Tibial nerve (tissue), 4 donors: ENCODE results near the gene COL19A1. TPM values are rescaled to one million over a fixed set of nuclear protein-coding genes. Genes with fewer than 3 reads are reported as not detected.

Source experiments
- DNase-seq, 2 donors: peaks; one replicate each; pipeline ENCODE4 v3.0.0-alpha.2; 2019; ENCODE audit warnings: low spot score in 2 of 2
- H3K27ac ChIP-seq, 4 donors: fragments of 200-600 bp; sonication (generic) in 3 of 4; one replicate each; pipeline ENCODE4 v1.5.1; 2017 to 2019; ENCODE audit warnings: mild to moderate bottlenecking in 1 of 4
- H3K27me3 ChIP-seq, 2 donors: fragments of 200-600 bp; sonication (generic) in 1 of 2; one replicate each; pipeline versions ENCODE4 v1.5.1 to v1.6.0; 2017 to 2019
- H3K36me3 ChIP-seq, 3 donors: fragments of 200-600 bp; sonication (generic); one replicate each; pipeline ENCODE4 v1.5.1; 2018 to 2019
- H3K4me1 ChIP-seq, 4 donors: fragments of 200-600 bp; sonication (generic) in 3 of 4; one replicate each; pipeline ENCODE4 v1.5.1; 2017 to 2019
- H3K4me3 ChIP-seq, 4 donors: fragments of 200-600 bp; sonication (generic) in 3 of 4; one replicate each; pipeline ENCODE4 v1.5.1; 2017 to 2019; ENCODE audit warnings: mild to moderate bottlenecking in 1 of 4, moderate library complexity in 1 of 4
- H3K9me3 ChIP-seq, 4 donors: fragments of 200-600 bp; sonication (generic) in 3 of 4; one replicate each; pipeline ENCODE4 v1.5.1; 2017 to 2019
- CTCF ChIP-seq, 5 experiments: fragments of 200-600 bp in 3 of 5; fragments of 450-650 bp in 2 of 5; sonication (generic) in 3 of 5; IDR thresholded peaks; one replicate each; pipeline ENCODE4 v1.5.1; 2016 to 2019; ENCODE audit warnings: antibody characterized with exemption in 5 of 5, mild to moderate bottlenecking in 3 of 5, moderate library complexity in 2 of 5
- EP300 ChIP-seq, 2 donors: sonication (generic); formaldehyde crosslinking; IDR thresholded peaks; one replicate each; pipeline ENCODE4 v1.6.1; 2017; ENCODE audit warnings: antibody characterized with exemption in 2 of 2, mild to moderate bottlenecking in 1 of 2
- POLR2A ChIP-seq, 2 donors: fragments of 450-650 bp; IDR thresholded peaks; one replicate each; pipeline ENCODE4 v1.6.1; 2017; ENCODE audit warnings: antibody characterized with exemption in 2 of 2, mild to moderate bottlenecking in 2 of 2, moderate library complexity in 2 of 2
- WGBS, 2 donors: methylation state at CpG; one replicate each; pipeline ENCODE4 v1.1.5; 2018; 5-methylcytosine and 5-hydroxymethylcytosine counted together
- total RNA-seq, 4 donors: library from RNA; depleted of rRNA; stranded (reverse); fragments of >200 nt; gene quantifications; one replicate each; pipeline ENCODE4 v1.1.0, GENCODE V29; 2016

COL19A1 gene
- total RNA-seq, 4 donors from 2014 or later: under 0.01 to 0.42 TPM; not detected in 2

GRCh38 chr6:69881322-69882151 lies 15.2 kb downstream of the COL19A1 start:
- Histone ChIP-seq H3K4me3 (no peak overlapping the region), H3K27ac (no peak overlapping the region), H3K36me3 (no peaks in the 10 kb centered on the region), H3K4me1 (no peaks in the 10 kb centered on the region), H3K9me3 (no peaks in the 10 kb centered on the region), H3K27me3 (no peaks in the 10 kb centered on the region)
- DNase-seq: no peak
- WGBS, 2 donors: 80 to 82% methylated on average over 10 of the region's 10 CpGs
- TF ChIP-seq CTCF (IDR thresholded peaks at IDR 0.05): no peak
- TF ChIP-seq POLR2A (IDR thresholded peaks at IDR 0.05): no peak
- TF ChIP-seq EP300 (IDR thresholded peaks at IDR 0.05): no peak

- H3K36me3 ChIP-seq: no peaks in the 10 kb centered on the region
- no peaks in the 10 kb centered on the region for H3K9me3 ChIP-seq
- DNase-seq: no peak
- WGBS, 2 donors: 46 to 61% methylated on average over 4 of the region's 4 CpGs
- H3K4me3 ChIP-seq: no peak overlapping the region
- H3K4me1 ChIP-seq: no peaks in the 10 kb centered on the region
- TF ChIP-seq EP300 (IDR thresholded peaks at IDR 0.05): no peak
- TF ChIP-seq POLR2A (IDR thresholded peaks at IDR 0.05): no peak
- no peak for TF ChIP-seq CTCF (IDR thresholded peaks at IDR 0.05)
- H3K27ac ChIP-seq: no peak overlapping the region
- no peaks in the 10 kb centered on the region for H3K27me3 ChIP-seq
Observed at GRCh38 chr6:69883551-69883950, 17.2 kb downstream of the COL19A1 start.

GRCh38 chr6:69884231-69884630 lies 17.9 kb downstream of the COL19A1 start:
- no peak for DNase-seq
- H3K36me3 ChIP-seq: no peaks in the 10 kb centered on the region
- H3K27me3 ChIP-seq: no peaks in the 10 kb centered on the region
- no peaks in the 10 kb centered on the region for H3K9me3 ChIP-seq
- no peak overlapping the region for H3K27ac ChIP-seq
- WGBS, 2 donors: 89 to 95% methylated on average over 2 of the region's 2 CpGs
- TF ChIP-seq EP300 (IDR thresholded peaks at IDR 0.05): no peak
- no peak for TF ChIP-seq POLR2A (IDR thresholded peaks at IDR 0.05)
- TF ChIP-seq CTCF (IDR thresholded peaks at IDR 0.05): no peak
- no peak overlapping the region for H3K4me3 ChIP-seq
- no peaks in the 10 kb centered on the region for H3K4me1 ChIP-seq

GRCh38 chr6:69887026-69887425 lies 20.7 kb downstream of the COL19A1 start:
- 82 to 84% methylated on average over 1 of the region's 1 CpG for WGBS, 2 donors
- TF ChIP-seq CTCF (IDR thresholded peaks at IDR 0.05) (no peak), EP300 (IDR thresholded peaks at IDR 0.05) (no peak), POLR2A (IDR thresholded peaks at IDR 0.05) (no peak)
- Histone ChIP-seq H3K36me3 (no peaks in the 10 kb centered on the region), H3K27me3 (no peaks in the 10 kb centered on the region), H3K4me3 (no peak overlapping the region), H3K9me3 (peaks cover 0 to 5% (median 0%) of the 10 kb centered on the region in 4 donors), H3K27ac (no peak overlapping the region), H3K4me1 (no peaks in the 10 kb centered on the region)
- DNase-seq: no peak

- TF ChIP-seq POLR2A (IDR thresholded peaks at IDR 0.05) (no peak), EP300 (IDR thresholded peaks at IDR 0.05) (no peak), CTCF (IDR thresholded peaks at IDR 0.05) (no peak)
- Histone ChIP-seq H3K4me1 (no peaks in the 10 kb centered on the region), H3K27me3 (no peaks in the 10 kb centered on the region), H3K27ac (no peak overlapping the region), H3K4me3 (no peak overlapping the region), H3K36me3 (no peaks in the 10 kb centered on the region), H3K9me3 (peaks cover 0 to 5% (median 0%) of the 10 kb centered on the region in 4 donors)
- WGBS, 2 donors: 61 to 64% methylated on average over 5 of the region's 5 CpGs
- no peak for DNase-seq
Observed at GRCh38 chr6:69887714-69888345, 21.5 kb downstream of the COL19A1 start.
